ENCODE results near the gene CSGALNACT2.
"Not testable (repeated sequence)": the region's sequence is repeated elsewhere in the genome, so short reads cannot be mapped to it uniquely, and the experiment has no call there.

The CSGALNACT2 gene, protein sequence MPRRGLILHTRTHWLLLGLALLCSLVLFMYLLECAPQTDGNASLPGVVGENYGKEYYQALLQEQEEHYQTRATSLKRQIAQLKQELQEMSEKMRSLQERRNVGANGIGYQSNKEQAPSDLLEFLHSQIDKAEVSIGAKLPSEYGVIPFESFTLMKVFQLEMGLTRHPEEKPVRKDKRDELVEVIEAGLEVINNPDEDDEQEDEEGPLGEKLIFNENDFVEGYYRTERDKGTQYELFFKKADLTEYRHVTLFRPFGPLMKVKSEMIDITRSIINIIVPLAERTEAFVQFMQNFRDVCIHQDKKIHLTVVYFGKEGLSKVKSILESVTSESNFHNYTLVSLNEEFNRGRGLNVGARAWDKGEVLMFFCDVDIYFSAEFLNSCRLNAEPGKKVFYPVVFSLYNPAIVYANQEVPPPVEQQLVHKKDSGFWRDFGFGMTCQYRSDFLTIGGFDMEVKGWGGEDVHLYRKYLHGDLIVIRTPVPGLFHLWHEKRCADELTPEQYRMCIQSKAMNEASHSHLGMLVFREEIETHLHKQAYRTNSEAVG

DNA sequence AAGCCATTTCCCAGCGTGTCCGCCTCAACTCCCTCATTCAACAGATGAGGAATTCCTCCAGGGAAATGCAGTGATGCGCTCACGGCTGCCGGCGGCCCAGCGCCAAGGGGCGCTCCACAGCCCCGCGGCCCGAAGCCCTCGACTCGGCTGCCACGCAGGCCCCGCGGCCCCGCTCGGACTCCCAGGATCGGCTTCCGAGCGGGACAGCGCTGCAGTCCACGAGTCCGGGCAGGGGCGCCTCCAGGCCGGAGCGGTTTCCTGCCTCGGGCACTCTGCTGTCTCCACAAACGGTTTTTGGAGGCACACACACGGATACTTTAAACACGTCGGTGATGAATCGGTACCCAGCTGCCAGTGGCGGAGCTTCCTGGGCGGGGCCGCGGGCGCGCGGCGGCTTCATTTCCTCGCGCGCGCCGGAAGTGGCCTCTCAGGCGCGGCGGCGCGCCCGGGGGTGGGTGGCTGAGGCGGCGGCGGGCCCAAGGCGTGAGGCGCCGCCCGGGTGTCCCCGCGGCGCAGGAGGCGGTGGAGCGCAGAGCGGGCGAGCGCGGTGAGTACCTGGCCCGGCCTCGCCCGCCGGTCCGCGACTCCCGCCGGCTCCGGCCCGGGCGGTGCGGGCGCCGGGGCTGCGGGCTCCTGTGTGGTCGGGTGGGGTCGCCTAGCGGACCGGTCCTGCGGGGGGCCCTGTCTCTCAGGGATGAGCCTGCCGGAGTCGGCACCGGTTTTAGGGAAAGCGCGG is at the start of gene CSGALNACT2:
Gene CSGALNACT2, plus strand, starts transcription at position 425 of the 736 bp plus-strand sequence. CDS start 16,705 bp downstream, outside the sequence.
- peak; percentile 92 for DNase-seq

DNA sequence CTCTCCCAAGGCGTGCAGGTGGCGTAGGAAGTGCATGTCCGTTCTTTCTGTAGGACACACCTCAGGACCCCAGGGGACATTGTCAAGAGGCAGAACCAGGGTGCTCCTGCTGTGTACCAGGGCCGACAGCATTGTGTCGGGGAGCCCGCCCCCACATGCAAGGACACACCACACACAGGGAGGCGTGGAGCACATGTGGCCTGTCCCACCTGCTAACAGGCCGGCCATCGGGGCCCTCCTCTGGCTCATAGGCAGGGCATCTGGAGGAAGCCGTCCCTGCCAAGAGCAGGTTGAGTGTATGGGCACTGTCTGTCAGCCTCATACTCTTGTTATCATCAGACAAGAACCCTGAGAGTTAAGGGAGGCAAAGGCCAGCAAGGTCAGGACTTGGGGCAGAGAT is 48.7 kb upstream of the CSGALNACT2 start:
- DNase-seq, result no peak

DNA sequence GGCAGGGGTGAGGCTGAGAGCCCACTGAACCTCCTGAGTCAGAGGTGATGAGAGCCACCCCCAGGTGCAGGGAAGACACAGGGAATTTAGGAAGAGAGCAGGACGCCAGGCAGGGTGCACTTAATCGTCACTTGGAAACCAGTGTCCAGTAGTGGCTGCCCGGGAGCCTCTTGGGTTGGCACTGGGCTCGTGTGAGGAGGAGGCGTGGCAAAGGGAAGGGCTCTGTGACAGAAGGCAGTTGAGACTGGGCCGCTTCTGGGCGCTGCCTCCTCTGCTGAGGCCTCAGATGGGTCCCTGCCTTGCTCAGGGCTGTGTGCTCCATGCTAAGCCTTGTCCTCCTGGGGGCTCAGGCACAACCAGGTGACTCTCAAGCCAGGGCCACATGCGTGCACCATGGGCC is 48.1 kb upstream of the CSGALNACT2 start:
- no peak for DNase-seq

- no peak for DNase-seq
Measured at GRCh38 chr10:43090664-43091063, 47.6 kb upstream of the CSGALNACT2 start.

DNA sequence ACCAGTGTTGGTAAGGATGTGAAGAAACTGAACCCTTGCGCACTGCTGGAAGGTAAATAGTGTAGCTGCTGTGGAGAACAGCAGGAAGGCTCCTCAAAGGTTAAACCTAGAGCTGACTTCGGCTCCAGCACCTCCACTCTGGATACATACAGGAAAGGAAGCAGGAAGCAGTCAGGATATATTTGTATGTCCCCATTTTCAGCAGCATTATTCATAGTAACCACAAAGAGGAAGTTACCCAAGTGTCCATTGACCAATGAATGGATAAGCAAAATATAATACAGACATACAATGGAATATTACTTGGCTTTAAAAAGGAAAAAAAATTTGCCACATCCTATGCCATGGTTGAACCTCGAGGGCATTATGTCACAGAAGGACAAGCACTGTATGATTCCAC is 46.4 kb upstream of the CSGALNACT2 start:
- no peak for DNase-seq

GRCh38 chr10:43093423-43094076 is 44.7 kb upstream of the CSGALNACT2 start:
- no peak for DNase-seq

DNA sequence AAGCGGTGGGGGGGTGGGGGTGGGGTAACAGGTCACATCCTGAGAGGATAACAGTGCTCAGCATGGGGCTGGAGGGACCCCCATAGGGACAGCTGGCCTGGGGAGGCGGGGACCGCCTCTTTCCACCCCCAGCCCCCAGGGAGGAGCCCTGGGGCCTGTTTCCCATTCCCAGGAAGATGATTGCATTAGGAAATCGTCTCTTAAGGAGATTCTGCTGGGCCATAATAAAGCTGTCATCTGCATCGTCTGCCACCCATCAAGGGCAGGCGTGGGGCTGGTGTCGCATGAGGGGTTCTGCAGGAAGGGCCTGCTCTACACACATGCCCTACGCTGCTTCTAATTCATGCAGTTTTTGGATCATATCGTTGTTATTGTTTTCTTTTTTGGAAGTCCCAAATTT is 44.2 kb upstream of the CSGALNACT2 start:
- DNase-seq, result no peak

GRCh38 chr10:43099339-43099738 is 38.9 kb upstream of the CSGALNACT2 start:
- DNase-seq, result not testable (repeated sequence)

GRCh38 chr10:43099928-43100327 is 38.3 kb upstream of the CSGALNACT2 start:
- no peak for DNase-seq

GRCh38 chr10:43100366-43100765 is 37.9 kb upstream of the CSGALNACT2 start:
- no peak for DNase-seq

GRCh38 chr10:43102063-43102828 is 36.0 kb upstream of the CSGALNACT2 start:
- DNase-seq, result no peak

GRCh38 chr10:43105102-43105955 is 32.9 kb upstream of the CSGALNACT2 start:
- peak; percentile 86 for DNase-seq

DNA sequence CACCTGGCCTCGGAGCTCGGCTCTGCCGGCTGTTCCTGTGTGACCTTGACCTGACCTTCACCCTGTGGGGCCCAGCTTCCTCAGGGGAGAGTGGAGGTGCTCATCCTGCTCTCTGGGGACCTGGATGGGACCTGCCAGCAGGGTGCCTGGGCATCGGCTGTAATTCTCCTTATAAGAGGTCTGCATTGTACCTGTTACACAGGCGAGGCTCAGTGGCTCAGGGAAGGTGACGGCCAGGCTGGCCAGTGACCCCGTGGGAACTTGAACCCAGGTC is 32.4 kb upstream of the CSGALNACT2 start:
- DNase-seq, result no peak

GRCh38 chr10:43106256-43107091 is 31.8 kb upstream of the CSGALNACT2 start:
- DNase-seq, result no peak

DNA sequence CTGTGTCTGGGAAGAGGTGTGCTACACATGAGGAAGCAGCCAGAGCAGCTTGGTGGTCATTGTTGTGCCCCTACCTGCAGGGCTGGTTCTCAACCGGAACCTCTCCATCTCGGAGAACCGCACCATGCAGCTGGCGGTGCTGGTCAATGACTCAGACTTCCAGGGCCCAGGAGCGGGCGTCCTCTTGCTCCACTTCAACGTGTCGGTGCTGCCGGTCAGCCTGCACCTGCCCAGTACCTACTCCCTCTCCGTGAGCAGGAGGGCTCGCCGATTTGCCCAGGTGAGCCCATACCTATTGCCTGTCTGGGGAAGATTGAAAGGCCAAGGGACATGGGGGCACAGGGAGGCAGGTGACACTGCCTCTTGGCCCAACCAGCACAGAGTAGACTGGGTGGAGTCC is 29.3 kb upstream of the CSGALNACT2 start:
- DNase-seq, result no peak

- no peak for DNase-seq
Measured at GRCh38 chr10:43109671-43110249, 28.5 kb upstream of the CSGALNACT2 start.

GRCh38 chr10:43110338-43111071 is 27.7 kb upstream of the CSGALNACT2 start:
- peak; percentile 66 for DNase-seq

GRCh38 chr10:43111101-43111500 is 27.1 kb upstream of the CSGALNACT2 start:
- no peak for DNase-seq

DNA sequence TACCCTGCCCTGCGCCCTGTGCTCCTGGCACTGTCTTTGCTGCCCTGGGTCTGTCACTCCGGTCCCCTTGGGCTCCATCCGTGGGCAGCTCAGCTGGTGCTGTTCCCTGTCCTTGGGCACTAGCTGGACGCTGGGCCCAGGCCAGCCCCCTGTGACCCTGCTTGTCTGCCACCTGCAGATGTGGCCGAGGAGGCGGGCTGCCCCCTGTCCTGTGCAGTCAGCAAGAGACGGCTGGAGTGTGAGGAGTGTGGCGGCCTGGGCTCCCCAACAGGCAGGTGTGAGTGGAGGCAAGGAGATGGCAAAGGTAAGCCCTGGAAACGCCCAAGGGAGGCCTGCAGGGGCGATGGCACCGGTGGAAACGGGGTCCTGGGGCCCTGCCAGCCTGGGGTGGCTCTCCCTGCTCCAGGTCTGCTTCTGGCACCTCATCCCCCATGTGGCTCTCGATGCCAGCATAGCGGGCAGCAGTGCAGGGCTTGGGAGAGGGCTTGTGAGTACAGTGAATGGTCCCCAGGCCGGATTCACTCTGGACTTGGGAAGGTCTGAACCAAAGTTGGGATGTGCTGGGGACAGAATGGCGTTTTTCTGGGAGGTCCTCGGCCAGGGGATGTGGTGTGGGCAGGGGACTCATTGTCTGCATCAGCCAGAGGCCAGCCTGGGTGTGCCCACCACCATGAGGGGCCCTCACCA is 26.2 kb upstream of the CSGALNACT2 start:
- no peak for DNase-seq

Data from femur (tissue), 1 donor.